ENCODE results near the gene SERPINB10.

The SERPINB10 gene

GRCh38 chr18:63947051-63947790, 39.5 kb downstream of the SERPINB10 start:
- DNase-seq (ENCODE audit: low read depth in 2 of 2), result no peak

GRCh38 chr18:63949068-63949737, 41.4 kb downstream of the SERPINB10 start, which contains the start of gene HMSD:
HMSD (plus strand) TSS chr18:63949301; CDS start chr18:63953456, 4,155 bp downstream.
- peak; percentile 48 to 76 for DNase-seq (ENCODE audit: low read depth in 2 of 2)

- DNase-seq (ENCODE audit: low read depth in 2 of 2), result no peak
These were observed 43.5 kb downstream of the SERPINB10 start for GRCh38 chr18:63951302-63951705.

- DNase-seq (ENCODE audit: low read depth in 2 of 2), result no peak
These were observed 46.1 kb downstream of the SERPINB10 start for GRCh38 chr18:63953811-63954210.

- DNase-seq (ENCODE audit: low read depth in 2 of 2), result no peak
These were observed 49.0 kb downstream of the SERPINB10 start for GRCh38 chr18:63956755-63957154.

- no peak for DNase-seq (ENCODE audit: low read depth in 2 of 2)
These were observed 53.1 kb downstream of the SERPINB10 start for GRCh38 chr18:63960891-63961290.

- DNase-seq (ENCODE audit: low read depth in 2 of 2), result no peak
These were observed 53.8 kb downstream of the SERPINB10 start for GRCh38 chr18:63961435-63961980.

GRCh38 chr18:63962137-63962536, 54.4 kb downstream of the SERPINB10 start:
- DNase-seq (ENCODE audit: low read depth in 2 of 2), result no peak

- peak in 1 of 2 donors; percentile 27 for DNase-seq (ENCODE audit: low read depth in 2 of 2)
These were observed 56.0 kb downstream of the SERPINB10 start for GRCh38 chr18:63963615-63964256.

GRCh38 chr18:63964908-63965307, 57.1 kb downstream of the SERPINB10 start:
- no peak for DNase-seq (ENCODE audit: low read depth in 2 of 2)

- no peak for DNase-seq (ENCODE audit: low read depth in 2 of 2)
These were observed 58.1 kb downstream of the SERPINB10 start for GRCh38 chr18:63965716-63966330.

GRCh38 chr18:63969942-63970808, 62.4 kb downstream of the SERPINB10 start, which contains the start of gene SERPINB8:
SERPINB8 (plus strand) TSS chr18:63970081; CDS start chr18:63978309, 8,228 bp downstream.
- peak; percentile 65 to 80 for DNase-seq (ENCODE audit: low read depth in 2 of 2)

- no peak for DNase-seq (ENCODE audit: low read depth in 2 of 2)
These were observed 63.0 kb downstream of the SERPINB10 start for GRCh38 chr18:63970809-63971205.

GRCh38 chr18:63971320-63972001, 63.7 kb downstream of the SERPINB10 start:
- no peak for DNase-seq (ENCODE audit: low read depth in 2 of 2)

- DNase-seq (ENCODE audit: low read depth in 2 of 2), result no peak
These were observed 64.2 kb downstream of the SERPINB10 start for GRCh38 chr18:63972002-63972376.

- no peak for DNase-seq (ENCODE audit: low read depth in 2 of 2)
These were observed 67.2 kb downstream of the SERPINB10 start for GRCh38 chr18:63974991-63975390.

- no peak for DNase-seq (ENCODE audit: low read depth in 2 of 2)
These were observed 67.9 kb downstream of the SERPINB10 start for GRCh38 chr18:63975628-63976027.

GRCh38 chr18:63977040-63977439, 69.3 kb downstream of the SERPINB10 start:
- DNase-seq (ENCODE audit: low read depth in 2 of 2), result no peak

GRCh38 chr18:63979409-63979920, 71.7 kb downstream of the SERPINB10 start:
- DNase-seq (ENCODE audit: low read depth in 2 of 2), result peak in 1 of 2 donors; percentile 25

GRCh38 chr18:63980027-63980426, 72.3 kb downstream of the SERPINB10 start:
- no peak for DNase-seq (ENCODE audit: low read depth in 2 of 2)

Measured in stimulated activated CD4-positive, alpha-beta T cell treated with anti-CD3 and anti-CD28 coated beads, Interleukin-4, amount 100 ng/mL, for 48 hours (primary cell).